BLaER1 treated with 17β-estradiol and CSF1 and Interleukin-3, amounts not matched to agents 10 nM and 100 nM (cell line): ENCODE measurements around the gene APOBEC3C.
A peak's percentile ranks its signal among the peaks of the same experiment; 100 is the strongest.
"Not testable (repeated sequence)": the region's sequence is repeated elsewhere in the genome, so short reads cannot be mapped to it uniquely, and the experiment has no call there.

ENCODE experiments used
- H3K27ac ChIP-seq, 11 experiments: shearing (Covaris generic); formaldehyde crosslinking; 2 replicates each; pipeline ENCODE4 v1.8.1; 2022
- H3K27me3 ChIP-seq, 11 experiments: shearing (Covaris generic); formaldehyde crosslinking; 2 replicates each; pipeline ENCODE4 v1.8.1; 2022
- H3K36me3 ChIP-seq, 11 experiments: shearing (Covaris generic); formaldehyde crosslinking; 2 replicates each; pipeline ENCODE4 v1.8.1; 2022
- H3K4me1 ChIP-seq, 10 experiments: shearing (Covaris generic); formaldehyde crosslinking; 2 replicates each; pipeline ENCODE4 v1.8.1; 2022
- H3K4me2 ChIP-seq, 11 experiments: shearing (Covaris generic); formaldehyde crosslinking; 2 replicates each; pipeline ENCODE4 v1.8.1; 2022
- H3K4me3 ChIP-seq, 10 experiments: shearing (Covaris generic); formaldehyde crosslinking; 2 replicates each; pipeline ENCODE4 v1.8.1; 2022
- H3K9ac ChIP-seq, 11 experiments: shearing (Covaris generic); formaldehyde crosslinking; 2 replicates each; pipeline ENCODE4 v1.8.1; 2022
- H3K9me3 ChIP-seq, 11 experiments: shearing (Covaris generic); formaldehyde crosslinking; replicated peaks in 1 of 11; 2 replicates each; pipeline ENCODE4 v1.8.1; 2022
- H4K20me1 ChIP-seq, 11 experiments: shearing (Covaris generic); formaldehyde crosslinking; 2 replicates each; pipeline ENCODE4 v1.8.1; 2022
- Cebpa-rat ChIP-seq, 11 experiments: shearing (Covaris generic); IDR thresholded peaks; 2 replicates each; pipeline ENCODE4 v1.8.1; 2022

APOBEC3C gene

DNA sequence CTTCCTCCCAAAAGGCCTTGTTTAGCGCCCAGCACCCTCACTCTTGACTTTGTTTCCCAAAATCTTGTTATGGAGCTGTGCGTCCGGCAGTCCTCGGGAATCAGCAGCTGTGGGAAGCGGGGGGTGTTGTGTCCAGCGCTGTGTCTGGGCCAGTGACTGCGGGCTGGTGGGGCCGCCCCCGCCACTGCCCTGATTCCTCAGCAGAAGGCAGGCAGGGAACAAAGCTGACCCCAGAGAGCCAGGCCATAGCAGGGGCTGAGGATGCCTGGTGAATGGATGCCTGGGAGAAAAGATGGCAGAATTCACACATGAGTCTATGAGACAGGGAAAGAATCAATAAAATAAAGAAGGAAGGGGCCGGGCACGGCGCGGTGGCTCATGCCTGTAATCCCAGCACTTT lies 2.5 kb downstream of the APOBEC3C start:
- Histone ChIP-seq H3K4me2 (peak overlapping the region in 2 of 11 experiments; percentile 14 to 22; a peak in 1 of 22 replicates), H3K4me3 (no peak overlapping the region), H3K4me1 (peaks cover 39 to 58% (median 45%) of the 10 kb centered on the region in 10 experiments), H3K9me3 (no peaks in the 10 kb centered on the region), H3K27ac (no peak overlapping the region), H4K20me1 (no peaks in the 10 kb centered on the region; a peak in 1 of 22 replicates), H3K36me3 (peaks cover 0 to 20% (median 7%) of the 10 kb centered on the region in 11 experiments; a peak in 9 of 22 replicates), H3K27me3 (no peaks in the 10 kb centered on the region), H3K9ac (peak overlapping the region in 2 of 11 experiments; percentile 3 to 26; a peak in 1 of 22 replicates)
- no peak for TF ChIP-seq Cebpa-rat (IDR thresholded peaks at IDR 0.05)

DNA sequence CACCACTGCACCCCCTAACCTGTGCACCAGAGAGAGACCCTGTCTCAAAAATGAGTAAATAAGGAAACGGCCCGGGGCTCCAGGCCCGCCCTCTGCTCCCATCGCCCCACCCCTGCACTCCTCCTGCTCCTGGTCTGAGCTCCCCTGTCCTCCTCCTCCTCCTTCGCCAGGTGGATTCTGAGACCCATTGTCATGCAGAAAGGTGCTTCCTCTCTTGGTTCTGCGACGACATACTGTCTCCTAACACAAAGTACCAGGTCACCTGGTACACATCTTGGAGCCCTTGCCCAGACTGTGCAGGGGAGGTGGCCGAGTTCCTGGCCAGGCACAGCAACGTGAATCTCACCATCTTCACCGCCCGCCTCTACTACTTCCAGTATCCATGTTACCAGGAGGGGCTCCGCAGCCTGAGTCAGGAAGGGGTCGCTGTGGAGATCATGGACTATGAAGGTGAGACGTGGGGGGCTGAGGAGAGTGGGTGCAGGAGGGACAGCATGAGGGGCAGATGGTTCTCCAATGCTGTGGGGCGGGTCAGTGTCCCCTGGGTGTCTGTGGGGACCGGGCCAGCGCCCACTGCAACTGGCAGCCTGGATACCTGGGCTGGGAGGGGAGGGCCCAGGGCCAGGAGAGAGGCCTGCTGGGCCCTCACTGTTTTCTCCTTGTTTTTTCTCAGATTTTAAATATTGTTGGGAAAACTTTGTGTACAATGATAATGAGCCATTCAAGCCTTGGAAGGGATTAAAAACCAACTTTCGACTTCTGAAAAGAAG lies 3.7 kb downstream of the APOBEC3C start:
- no peaks in the 10 kb centered on the region for H3K9me3 ChIP-seq
- peaks cover 46 to 66% (median 55%) of the 10 kb centered on the region in 10 experiments for H3K4me1 ChIP-seq
- H3K36me3 ChIP-seq: peaks cover 0 to 20% (median 7%) of the 10 kb centered on the region in 11 experiments; a peak in 9 of 22 replicates
- no peak overlapping the region for H3K4me3 ChIP-seq
- H4K20me1 ChIP-seq: no peaks in the 10 kb centered on the region; a peak in 1 of 22 replicates
- no peak overlapping the region for H3K9ac ChIP-seq
- TF ChIP-seq Cebpa-rat (IDR thresholded peaks at IDR 0.05): no peak
- no peak overlapping the region for H3K4me2 ChIP-seq
- no peaks in the 10 kb centered on the region for H3K27me3 ChIP-seq
- no peak overlapping the region for H3K27ac ChIP-seq

DNA sequence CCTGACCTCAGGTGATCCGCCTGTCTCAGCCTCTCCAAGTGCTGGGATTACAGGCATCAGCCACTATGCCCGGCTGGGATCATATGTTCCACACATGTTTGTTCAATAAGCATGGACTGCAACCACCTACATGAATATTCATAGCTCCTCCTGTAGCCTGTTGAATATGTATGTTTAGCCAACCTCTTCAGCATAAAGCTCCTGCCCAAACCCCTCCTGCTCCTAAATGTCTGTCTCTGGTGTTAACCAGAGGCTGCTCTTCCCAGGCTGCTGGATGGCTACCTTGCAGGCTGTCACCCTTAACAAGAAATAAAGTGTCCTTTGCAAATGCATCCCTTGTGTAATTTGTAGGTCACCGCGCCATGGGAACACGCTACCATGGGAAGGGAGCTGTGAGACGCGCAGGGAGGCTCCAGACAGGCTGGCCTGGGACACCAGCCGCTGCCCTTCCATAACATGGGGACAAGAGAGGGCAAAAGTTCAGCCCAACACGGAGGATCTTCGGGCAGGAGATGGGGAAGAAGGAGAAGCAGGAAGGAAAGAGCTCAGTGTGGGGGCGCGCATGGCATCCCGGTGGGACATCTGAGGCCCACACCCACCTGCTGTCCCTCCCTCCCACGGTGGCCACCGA lies 6.1 kb downstream of the APOBEC3C start:
- Histone ChIP-seq H3K4me3 (peak overlapping the region in 8 of 10 experiments; percentile 36 to 65 (median 48); a peak in 14 of 20 replicates), H3K36me3 (peaks cover 6 to 33% (median 17%) of the 10 kb centered on the region in 11 experiments; a peak in 18 of 22 replicates), H3K4me1 (peaks cover 33 to 52% (median 42%) of the 10 kb centered on the region in 10 experiments), H3K4me2 (peak overlapping the region; percentile 65 to 96 (median 78)), H3K27ac (peak overlapping the region in 5 of 11 experiments; percentile 38 to 81 (median 47); a peak in 8 of 22 replicates), H3K9ac (peak overlapping the region in 6 of 11 experiments; percentile 15 to 75 (median 48); a peak in 8 of 22 replicates)
- not testable (repeated sequence) for H4K20me1 ChIP-seq, H3K27me3 ChIP-seq, H3K9me3 ChIP-seq

DNA sequence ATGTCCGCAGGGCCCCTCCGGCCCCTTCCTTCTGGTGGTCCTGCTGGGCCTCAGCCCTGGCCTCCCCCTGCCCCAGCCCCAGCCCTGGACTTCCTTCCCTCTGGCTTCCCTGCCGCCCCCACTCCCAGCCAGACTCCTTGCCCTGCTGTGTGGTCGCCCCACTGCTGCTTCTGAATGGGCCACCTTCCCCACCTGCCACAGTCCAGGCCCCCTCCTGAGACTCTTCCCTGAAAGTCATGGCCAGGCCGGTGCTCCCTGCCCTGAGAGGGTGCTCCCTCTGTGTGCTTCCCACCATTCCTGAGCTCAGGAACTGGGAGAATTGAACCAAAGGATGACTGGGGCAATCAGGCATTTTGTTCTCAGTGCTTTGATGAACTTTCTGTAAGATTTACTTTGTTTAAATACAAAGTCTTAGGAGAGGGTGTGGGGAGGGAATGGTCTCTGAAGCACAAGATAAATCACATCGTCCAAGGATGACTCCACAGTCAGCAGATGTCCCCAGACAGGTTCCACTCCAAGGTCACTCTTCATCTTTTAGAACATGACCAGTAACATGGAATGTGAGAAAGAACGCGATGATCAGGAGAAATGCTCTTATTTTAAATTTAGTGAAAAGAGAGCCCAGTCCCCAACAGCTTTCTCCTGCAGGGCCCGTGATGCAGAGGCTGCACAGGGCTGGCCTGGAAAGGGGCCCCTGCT lies 7.6 kb downstream of the APOBEC3C start:
- Histone ChIP-seq H3K9me3 (no peaks in the 10 kb centered on the region), H3K4me1 (peaks cover 26 to 44% (median 34%) of the 10 kb centered on the region in 10 experiments), H3K27ac (peak overlapping the region in 10 of 11 experiments; percentile 60 to 85 (median 80); a peak in 19 of 22 replicates), H3K4me2 (peak overlapping the region; percentile 68 to 96 (median 87)), H3K27me3 (no peaks in the 10 kb centered on the region), H3K36me3 (peaks cover 6 to 38% (median 21%) of the 10 kb centered on the region in 11 experiments; a peak in 18 of 22 replicates), H3K9ac (peak overlapping the region; percentile 44 to 84 (median 75); a peak in 20 of 22 replicates), H4K20me1 (no peaks in the 10 kb centered on the region; a peak in 1 of 22 replicates), H3K4me3 (peak overlapping the region; percentile 29 to 68 (median 63); a peak in 19 of 20 replicates)
- TF ChIP-seq Cebpa-rat (IDR thresholded peaks at IDR 0.05): no peak

DNA sequence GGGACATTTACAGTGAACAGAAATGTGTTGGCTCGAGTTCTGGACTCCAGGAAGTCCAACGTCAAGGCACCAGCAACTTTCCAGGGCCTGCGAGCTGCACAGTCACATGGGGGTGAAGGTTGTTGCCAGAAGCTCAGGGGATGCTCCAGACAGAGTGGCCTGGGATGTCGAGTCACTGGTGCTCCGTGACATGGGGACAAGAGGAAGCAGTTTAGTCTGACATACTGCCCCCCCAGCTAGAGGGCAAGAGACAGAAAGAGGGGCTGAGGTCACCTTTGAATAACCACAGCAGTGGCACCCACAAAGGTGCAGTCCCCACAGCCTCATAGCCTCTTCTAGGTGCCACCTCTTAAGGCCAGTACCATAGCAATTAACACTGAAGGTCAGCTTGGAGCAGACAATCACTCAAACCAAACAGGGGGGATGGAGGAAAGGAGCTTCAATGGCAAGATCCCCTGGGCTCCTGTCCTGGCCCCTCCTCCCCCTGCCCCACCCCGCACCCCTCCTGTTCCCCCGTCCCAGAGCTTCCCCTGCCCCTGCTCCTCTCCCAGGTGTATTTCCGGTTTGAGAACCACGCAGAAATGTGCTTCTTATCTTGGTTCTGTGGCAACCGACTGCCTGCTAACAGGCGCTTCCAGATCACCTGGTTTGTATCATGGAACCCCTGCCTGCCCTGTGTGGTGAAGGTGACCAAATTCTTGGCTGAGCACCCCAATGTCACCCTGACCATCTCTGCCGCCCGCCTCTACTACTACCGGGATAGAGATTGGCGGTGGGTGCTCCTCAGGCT lies 10.7 kb downstream of the APOBEC3C start:
- Histone ChIP-seq H3K4me1 (peaks cover 23 to 32% (median 28%) of the 10 kb centered on the region in 10 experiments), H3K27me3 (no peaks in the 10 kb centered on the region), H3K27ac (no peak overlapping the region), H3K4me2 (no peak overlapping the region), H3K9me3 (no peaks in the 10 kb centered on the region), H4K20me1 (no peaks in the 10 kb centered on the region), H3K9ac (no peak overlapping the region; a peak in 1 of 22 replicates), H3K36me3 (peaks cover 0 to 22% (median 14%) of the 10 kb centered on the region in 11 experiments; a peak in 13 of 22 replicates), H3K4me3 (no peak overlapping the region)
- TF ChIP-seq Cebpa-rat (IDR thresholded peaks at IDR 0.05): no peak

DNA sequence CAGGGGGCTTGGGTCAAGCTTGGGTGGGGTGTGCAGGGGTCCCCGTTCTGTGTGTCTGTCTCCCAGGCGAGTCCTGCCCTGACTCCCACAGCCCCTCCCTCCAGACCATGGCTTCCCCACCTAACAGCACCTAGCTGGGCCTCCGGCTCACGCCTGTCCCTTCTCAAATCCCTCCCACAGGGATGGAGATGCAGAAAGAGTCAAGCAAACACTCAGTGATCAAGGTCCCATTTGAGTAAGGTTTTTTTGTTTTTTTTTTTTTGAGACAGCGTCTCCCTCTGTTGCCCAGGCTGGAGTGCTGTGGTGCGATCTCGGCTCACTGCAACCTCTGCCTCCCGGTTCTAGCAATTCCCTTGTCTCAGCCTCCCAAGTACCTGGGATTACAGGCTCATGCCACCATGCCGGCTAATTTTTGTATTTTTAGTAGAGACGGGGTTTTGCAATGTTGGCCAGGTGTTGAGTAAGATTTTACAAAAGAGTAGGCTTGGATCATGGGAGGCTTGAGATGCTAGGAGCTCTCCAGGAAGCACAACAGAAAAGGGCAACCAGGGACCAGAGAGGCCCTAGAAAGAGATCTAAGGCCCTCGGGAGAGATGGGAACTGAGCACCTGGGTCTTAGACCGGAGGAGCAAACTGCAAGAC lies 12.6 kb downstream of the APOBEC3C start:
- Histone ChIP-seq H3K9me3 (no peaks in the 10 kb centered on the region), H3K27me3 (no peaks in the 10 kb centered on the region), H3K4me2 (no peak overlapping the region), H3K9ac (no peak overlapping the region), H4K20me1 (no peaks in the 10 kb centered on the region), H3K4me3 (no peak overlapping the region), H3K27ac (no peak overlapping the region), H3K36me3 (peaks cover 0 to 22% (median 14%) of the 10 kb centered on the region in 11 experiments; a peak in 13 of 22 replicates), H3K4me1 (peaks cover 7 to 27% (median 19%) of the 10 kb centered on the region in 10 experiments; a peak in 19 of 20 replicates)
- TF ChIP-seq Cebpa-rat (IDR thresholded peaks at IDR 0.05): no peak

DNA sequence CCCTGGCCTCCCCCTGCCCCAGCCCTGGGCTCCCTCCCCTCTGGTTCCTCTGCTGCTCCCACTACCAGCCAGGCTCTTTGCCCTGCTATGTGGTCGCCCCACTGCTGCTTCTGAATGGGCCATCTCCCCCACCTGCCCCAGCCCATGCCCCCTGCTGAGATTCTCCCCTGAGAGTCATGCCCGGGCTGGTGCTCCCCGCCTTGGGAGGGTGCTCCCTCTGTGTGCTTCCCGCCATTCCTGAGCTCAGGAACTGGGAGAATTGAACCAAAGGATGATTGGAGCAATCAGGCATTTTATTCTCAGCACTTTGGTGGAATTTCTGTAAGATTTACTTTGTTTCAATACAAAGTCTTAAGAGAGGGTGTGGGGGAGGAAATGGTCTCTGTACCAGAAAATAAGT lies 13.7 kb downstream of the APOBEC3C start:
- Histone ChIP-seq H3K36me3 (peaks cover 0 to 22% (median 14%) of the 10 kb centered on the region in 11 experiments; a peak in 13 of 22 replicates), H4K20me1 (no peaks in the 10 kb centered on the region), H3K4me2 (no peak overlapping the region), H3K4me1 (peaks cover 4 to 16% (median 9%) of the 10 kb centered on the region in 10 experiments; a peak in 12 of 20 replicates), H3K4me3 (no peak overlapping the region), H3K9me3 (no peaks in the 10 kb centered on the region), H3K27ac (no peak overlapping the region), H3K9ac (no peak overlapping the region), H3K27me3 (no peaks in the 10 kb centered on the region)
- TF ChIP-seq Cebpa-rat (IDR thresholded peaks at IDR 0.05): no peak

DNA sequence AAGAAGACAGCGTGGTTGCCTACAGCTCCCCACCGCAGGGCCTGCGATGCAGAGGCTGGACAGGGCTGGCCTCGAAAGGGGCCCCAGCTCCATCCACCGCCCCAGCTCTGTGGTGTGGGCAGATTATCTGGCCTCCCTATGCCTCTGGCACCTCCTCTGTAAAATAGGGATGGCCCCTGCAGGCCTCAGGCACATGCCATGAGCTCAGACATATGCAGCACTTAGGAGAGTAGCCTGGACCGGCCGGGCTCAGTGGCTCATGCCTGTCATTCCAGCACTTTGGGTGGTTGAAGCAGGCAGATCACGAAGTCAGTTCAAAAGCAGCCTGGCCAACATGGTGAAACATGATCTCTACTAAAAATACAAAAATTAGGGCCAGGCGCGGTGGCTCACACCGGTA lies 14.2 kb downstream of the APOBEC3C start:
- no peak overlapping the region for H3K27ac ChIP-seq
- H3K4me2 ChIP-seq: no peak overlapping the region
- H3K9me3 ChIP-seq: no peaks in the 10 kb centered on the region
- no peak overlapping the region for H3K4me3 ChIP-seq
- no peaks in the 10 kb centered on the region for H4K20me1 ChIP-seq
- H3K4me1 ChIP-seq: peaks cover 4 to 11% (median 8%) of the 10 kb centered on the region in 10 experiments; a peak in 11 of 20 replicates
- no peak for TF ChIP-seq Cebpa-rat (IDR thresholded peaks at IDR 0.05)
- peaks cover 0 to 19% (median 12%) of the 10 kb centered on the region in 11 experiments; a peak in 13 of 22 replicates for H3K36me3 ChIP-seq
- no peaks in the 10 kb centered on the region for H3K27me3 ChIP-seq
- no peak overlapping the region for H3K9ac ChIP-seq
